WTC11 (cell line): ENCODE results near the gene PRKAR2B. TPM values are rescaled to one million over a fixed set of nuclear protein-coding genes. Genes with fewer than 3 reads are reported as not detected.

Experiments used
- ATAC-seq: fragments of 200-7000 bp; cut with Tn5 transposase; 2 replicates; pipeline ENCODE4 v1.10.0; 2021; ENCODE audit warnings: mild to moderate bottlenecking, moderate library complexity
- CTCF ChIA-PET: fragments of 300-600 bp; sonication (Branson Sonifier 250); formaldehyde crosslinking; loops from one replicate; lab custom pipeline; 2021; ENCODE audit warnings: antibody characterized with exemption; lab: Charles Lee
- POLR2A ChIA-PET: fragments of 350-600 bp; sonication (Branson Sonifier 250); formaldehyde crosslinking; loops from one replicate; lab custom pipeline; 2021; ENCODE audit warnings: antibody characterized with exemption; lab: Charles Lee
- DNase-seq: peaks from one replicate; pipeline ENCODE4 v3.0.0; 2021; ENCODE audit warnings: low spot score
- H3K27ac Mint-ChIP-seq: 2 replicates; pipeline ENCODE4 v1.8.0; 2021; ENCODE audit warnings: mixed read lengths
- H3K27me3 Mint-ChIP-seq: 2 replicates; pipeline ENCODE4 v1.8.0; 2021; ENCODE audit warnings: low read depth, mild to moderate bottlenecking, moderate library complexity, mixed read lengths
- H3K36me3 Mint-ChIP-seq: 2 replicates; pipeline ENCODE4 v1.8.0; 2021; ENCODE audit warnings: mixed read lengths
- H3K4me1 Mint-ChIP-seq: 2 replicates; pipeline ENCODE4 v1.8.0; 2022; ENCODE audit warnings: mixed read lengths
- H3K4me3 Mint-ChIP-seq: 2 replicates; pipeline ENCODE4 v1.8.0; 2021; ENCODE audit warnings: mild to moderate bottlenecking, moderate library complexity, mixed read lengths
- H3K9me3 Mint-ChIP-seq: 2 replicates; pipeline ENCODE4 v1.8.0; 2021; ENCODE audit warnings: mixed read lengths
- AR ChIP-seq: fragments of 250-450 bp; sonication (Bioruptor Pico); IDR thresholded peaks from 2 replicates; pipeline ENCODE4 v1.9.0; 2021; ENCODE audit warnings: mild to moderate bottlenecking
- ATF1 ChIP-seq: sonication (generic); formaldehyde crosslinking; IDR thresholded peaks from 2 replicates; pipeline ENCODE4 v1.8.1; 2023; ENCODE audit warnings: mild to moderate bottlenecking, moderate library complexity, missing genetic modification reagents
- ATF2 ChIP-seq: sonication (generic); formaldehyde crosslinking; IDR thresholded peaks from 2 replicates; pipeline ENCODE4 v1.8.1; 2022; ENCODE audit warnings: low read depth, missing genetic modification reagents, borderline replicate concordance
- CBFB ChIP-seq: sonication (generic); formaldehyde crosslinking; IDR thresholded peaks from 2 replicates; pipeline ENCODE4 v1.8.1; 2022; ENCODE audit warnings: mild to moderate bottlenecking, low read depth, missing genetic modification reagents
- CREM ChIP-seq: sonication (generic); formaldehyde crosslinking; IDR thresholded peaks from 2 replicates; pipeline ENCODE4 v1.8.1; 2022; ENCODE audit warnings: mild to moderate bottlenecking, missing genetic modification reagents, moderate library complexity
- ELF4 ChIP-seq: sonication (generic); formaldehyde crosslinking; IDR thresholded peaks from 2 replicates; pipeline ENCODE4 v1.8.1; 2022; ENCODE audit warnings: low read depth, mild to moderate bottlenecking, moderate library complexity, missing genetic modification reagents
- ETV6 ChIP-seq: sonication (generic); formaldehyde crosslinking; IDR thresholded peaks from 2 replicates; pipeline ENCODE4 v1.8.1; 2022; ENCODE audit warnings: mild to moderate bottlenecking, missing genetic modification reagents
- GABPB1 ChIP-seq: sonication (generic); formaldehyde crosslinking; IDR thresholded peaks from 2 replicates; pipeline ENCODE4 v1.8.1; 2023; ENCODE audit warnings: mild to moderate bottlenecking, missing genetic modification reagents
- NFE2L1 ChIP-seq: sonication (generic); formaldehyde crosslinking; IDR thresholded peaks from 2 replicates; pipeline ENCODE4 v1.8.1; 2023; ENCODE audit warnings: missing genetic modification reagents
- NR1H2 ChIP-seq: sonication (generic); formaldehyde crosslinking; IDR thresholded peaks from 2 replicates; pipeline ENCODE4 v1.9.0; 2021; ENCODE audit warnings: mild to moderate bottlenecking, moderate library complexity, missing genetic modification reagents
- NR2C2 ChIP-seq: sonication (generic); formaldehyde crosslinking; IDR thresholded peaks from 2 replicates; pipeline ENCODE4 v1.8.0; 2022; ENCODE audit warnings: mild to moderate bottlenecking, missing genetic modification reagents
- PRDM15 ChIP-seq: sonication (generic); formaldehyde crosslinking; IDR thresholded peaks from 2 replicates; pipeline ENCODE4 v1.8.0; 2022; ENCODE audit warnings: missing genetic modification reagents
- SMAD3 ChIP-seq: sonication (generic); formaldehyde crosslinking; IDR thresholded peaks from 2 replicates; pipeline ENCODE4 v1.8.0; 2022; ENCODE audit warnings: missing genetic modification reagents, mild to moderate bottlenecking, borderline replicate concordance
- TCF7 ChIP-seq: sonication (generic); formaldehyde crosslinking; IDR thresholded peaks from 2 replicates; pipeline ENCODE4 v1.8.0; 2022; ENCODE audit warnings: mild to moderate bottlenecking, low read depth, missing genetic modification reagents, moderate library complexity
- TEAD1 ChIP-seq: sonication (generic); formaldehyde crosslinking; IDR thresholded peaks from 2 replicates; pipeline ENCODE4 v1.8.0; 2022; ENCODE audit warnings: mild to moderate bottlenecking, missing genetic modification reagents
- ZBTB43 ChIP-seq: sonication (generic); formaldehyde crosslinking; IDR thresholded peaks from 2 replicates; pipeline ENCODE4 v1.8.1; 2023; ENCODE audit warnings: mild to moderate bottlenecking, missing genetic modification reagents
- ZNF232 ChIP-seq: sonication (generic); formaldehyde crosslinking; IDR thresholded peaks from 2 replicates; pipeline ENCODE4 v1.8.0; 2022; ENCODE audit warnings: mild to moderate bottlenecking, missing genetic modification reagents
- ZNF317 ChIP-seq: sonication (generic); formaldehyde crosslinking; IDR thresholded peaks from 2 replicates; pipeline ENCODE4 v1.8.1; 2023; ENCODE audit warnings: low read depth, mild to moderate bottlenecking, moderate library complexity, missing genetic modification reagents, borderline replicate concordance
- ZNF396 ChIP-seq: fragments of 250-450 bp; sonication (Bioruptor Pico); IDR thresholded peaks from 2 replicates; pipeline ENCODE4 v1.8.0; 2021; ENCODE audit warnings: mild to moderate bottlenecking, moderate library complexity, borderline replicate concordance
- ZNF423 ChIP-seq: fragments of 250-450 bp; sonication (Bioruptor Pico); IDR thresholded peaks from 2 replicates; pipeline ENCODE4 v2.1.2; 2022; ENCODE audit warnings: mild to moderate bottlenecking, moderate library complexity
- ZNF512 ChIP-seq: sonication (generic); formaldehyde crosslinking; IDR thresholded peaks from 2 replicates; pipeline ENCODE4 v1.8.1; 2022; ENCODE audit warnings: missing genetic modification reagents, borderline replicate concordance
- total RNA-seq: library from RNA; stranded (reverse); gene quantifications from 3 replicates; pipeline ENCODE4 v1.2.3, GENCODE V29; 2021

Gene PRKAR2B
- total RNA-seq, 1 experiment from 2014 or later = 29.6 TPM

GRCh38 chr7:107123392-107123791 is 78.9 kb downstream of the PRKAR2B start:
- H3K27me3 Mint-ChIP-seq = no peaks in the 10 kb centered on the region
- H3K4me3 Mint-ChIP-seq = no peak overlapping the region
- peaks cover 25% of the 10 kb centered on the region for H3K4me1 Mint-ChIP-seq
- H3K9me3 Mint-ChIP-seq = no peaks in the 10 kb centered on the region
- POLR2A ChIA-PET = no interaction called here
- ATAC-seq (no peak), DNase-seq (no peak)
- TF ChIP-seq ZNF317 = no peak
- TF ChIP-seq ZNF396 (CRISPR knock-in tag) = no peak
- no peak for TF ChIP-seq GABPB1 (CRISPR knock-in tag)
- no peak for TF ChIP-seq NR1H2
- no peak for TF ChIP-seq ZNF232
- no peak for TF ChIP-seq NFE2L1 (CRISPR knock-in tag)
- no peak for TF ChIP-seq ZBTB43 (CRISPR knock-in tag)
- H3K27ac Mint-ChIP-seq = no peak overlapping the region
- CTCF ChIA-PET = interaction anchor here (0.7 to 1.6 kb wide), 3 partner anchors 14 to 27 kb away, joined by 3 to 5 read pairs (median 3); no protein-coding TSS in a partner anchor
- H3K36me3 Mint-ChIP-seq = no peaks in the 10 kb centered on the region

GRCh38 chr7:107125475-107125874 is 81.0 kb downstream of the PRKAR2B start:
- POLR2A ChIA-PET = no interaction called here
- Mint-ChIP-seq H3K27ac (no peak overlapping the region), H3K27me3 (no peaks in the 10 kb centered on the region), H3K4me1 (peaks cover 24% of the 10 kb centered on the region), H3K4me3 (no peak overlapping the region), H3K36me3 (no peaks in the 10 kb centered on the region), H3K9me3 (no peaks in the 10 kb centered on the region)
- ATAC-seq = no peak
- CTCF ChIA-PET = interaction anchor here (0.6 to 0.7 kb wide), 2 partner anchors 329 to 1051 kb away, joined by 4 read pairs; no protein-coding TSS in a partner anchor
- DNase-seq = no peak
- TF ChIP-seq NR2C2 (CRISPR knock-in tag) = no peak
- no peak for TF ChIP-seq ZNF512 (CRISPR knock-in tag)
- TF ChIP-seq SMAD3 (CRISPR knock-in tag) = no peak
- no peak for TF ChIP-seq ATF2
- TF ChIP-seq TCF7 (CRISPR knock-in tag) = no peak
- TF ChIP-seq CBFB (CRISPR knock-in tag) = no peak
- no peak for TF ChIP-seq CREM (CRISPR knock-in tag)
- no peak for TF ChIP-seq ATF1 (CRISPR knock-in tag)
- no peak for TF ChIP-seq PRDM15 (CRISPR knock-in tag)
- no peak for TF ChIP-seq ELF4 (CRISPR knock-in tag)
- TF ChIP-seq ETV6 = no peak
- TF ChIP-seq TEAD1 (CRISPR knock-in tag) = no peak
- no peak for TF ChIP-seq AR
- no peak for TF ChIP-seq ZNF423 (CRISPR knock-in tag)
